Brain microvascular endothelial cell (primary cell): ENCODE results near the gene ZNF804A.
A peak's percentile ranks its signal among the peaks of the same experiment; 100 is the strongest.

Experiments used
- DNase-seq: peaks from one replicate; pipeline ENCODE4 v3.0.0-alpha.2; 2020
- H3K27ac ChIP-seq: fragments of 250-450 bp; sonication (Bioruptor Pico); 2 replicates; pipeline ENCODE4 v1.5.1; 2020; ENCODE audit warnings: mild to moderate bottlenecking, moderate library complexity
- H3K27me3 ChIP-seq: fragments of 250-450 bp; sonication (Bioruptor Pico); replicated peaks from 2 replicates; pipeline ENCODE4 v1.5.1; 2020; ENCODE audit warnings: mild to moderate bottlenecking
- H3K36me3 ChIP-seq: fragments of 250-450 bp; sonication (Bioruptor Pico); replicated peaks from 2 replicates; pipeline ENCODE4 v1.5.1; 2020; ENCODE audit warnings: mild to moderate bottlenecking
- H3K4me3 ChIP-seq: 2 replicates; pipeline ENCODE4 v1.5.1; 2011; ENCODE audit warnings: low read depth, mild to moderate bottlenecking, control low read depth, low read length, moderate library complexity
- CTCF ChIP-seq: IDR thresholded peaks from 2 replicates; pipeline ENCODE4 v1.5.1; 2011; ENCODE audit warnings: low read depth, mild to moderate bottlenecking, moderate library complexity, low read length, control low read depth, inconsistent platforms; ENCODE audit errors: missing control alignments
- in situ Hi-C: cut with HindIII; loops from 2 replicates; pipeline ENCODE4 v1.10.0; 2017; ENCODE audit warnings: low sequenced_read_pairs, low pct_ligation_motif_present

The ZNF804A gene

DNA sequence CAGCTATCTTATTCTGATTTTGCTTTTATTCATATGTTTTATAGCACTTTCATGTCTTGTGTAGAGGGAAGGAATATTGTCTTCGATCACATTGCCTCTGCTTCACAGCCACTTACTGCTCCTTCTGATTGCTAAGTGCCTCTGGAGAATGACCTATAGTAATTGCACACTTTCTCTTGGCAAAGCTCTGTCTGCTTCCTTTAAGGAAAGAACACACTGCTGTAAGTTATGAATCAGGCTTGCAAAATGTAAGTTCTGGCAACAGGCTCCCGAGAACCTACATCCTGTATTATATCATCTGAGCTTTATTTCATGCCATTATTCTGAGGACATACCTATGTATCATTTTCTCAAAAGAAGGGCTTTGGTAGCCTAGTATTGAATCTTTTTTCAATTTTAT is 170.7 kb downstream of the ZNF804A start:
- H3K4me3 ChIP-seq = no peak overlapping the region
- no peaks in the 10 kb centered on the region for H3K36me3 ChIP-seq
- no peak for TF ChIP-seq CTCF
- in situ Hi-C loops = no loop called here
- no peaks in the 10 kb centered on the region for H3K27me3 ChIP-seq
- peak; percentile 62 for DNase-seq
- no peak overlapping the region for H3K27ac ChIP-seq

GRCh38 chr2:184769686-184770085 is 171.4 kb downstream of the ZNF804A start:
- Histone ChIP-seq H3K27me3 (no peaks in the 10 kb centered on the region), H3K4me3 (no peak overlapping the region), H3K27ac (no peak overlapping the region), H3K36me3 (no peaks in the 10 kb centered on the region)
- DNase-seq = no peak
- in situ Hi-C loops = no loop called here
- TF ChIP-seq CTCF = no peak

- Histone ChIP-seq H3K27ac (no peak overlapping the region), H3K36me3 (no peaks in the 10 kb centered on the region), H3K27me3 (no peaks in the 10 kb centered on the region), H3K4me3 (no peak overlapping the region)
- no peak for DNase-seq
- in situ Hi-C loops = no loop called here
- no peak for TF ChIP-seq CTCF
These were observed 181.4 kb downstream of the ZNF804A start for GRCh38 chr2:184779777-184780176.

- Histone ChIP-seq H3K27me3 (no peaks in the 10 kb centered on the region), H3K4me3 (no peak overlapping the region), H3K27ac (peak overlapping the region; percentile 44), H3K36me3 (no peaks in the 10 kb centered on the region)
- no peak for TF ChIP-seq CTCF
- in situ Hi-C loops = no loop called here
- DNase-seq = no peak
These were observed 182.1 kb downstream of the ZNF804A start for GRCh38 chr2:184780384-184780783.

DNA sequence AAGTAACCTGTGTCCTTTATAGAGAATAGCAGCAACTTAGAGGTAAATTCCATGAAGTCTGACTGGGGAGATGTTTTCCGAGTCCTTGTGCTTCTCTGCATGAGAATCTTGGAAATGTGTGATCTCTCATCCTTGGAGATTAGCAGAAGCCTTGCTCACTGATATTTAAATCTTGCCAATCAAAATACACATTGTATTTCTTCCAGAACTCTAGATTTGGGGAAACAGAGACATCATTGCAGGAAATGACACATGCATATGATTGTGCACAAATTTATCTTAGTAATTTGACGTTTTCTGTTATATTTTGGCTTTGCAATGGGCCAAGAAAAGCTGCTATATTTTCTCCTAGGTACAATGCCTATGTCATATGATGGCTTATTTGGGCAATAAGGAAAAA is 182.6 kb downstream of the ZNF804A start:
- Histone ChIP-seq H3K27ac (peak overlapping the region; percentile 44), H3K27me3 (no peaks in the 10 kb centered on the region), H3K36me3 (no peaks in the 10 kb centered on the region), H3K4me3 (no peak overlapping the region)
- in situ Hi-C loops = no loop called here
- TF ChIP-seq CTCF = no peak
- peak; percentile 28 for DNase-seq

GRCh38 chr2:184783576-184783975 is 185.2 kb downstream of the ZNF804A start:
- in situ Hi-C loops = no loop called here

More at GRCh38 chr2:184783576-184783975, 185.2 kb downstream of the ZNF804A start:
- no peak for TF ChIP-seq CTCF
- H3K27ac ChIP-seq = no peak overlapping the region
- DNase-seq = no peak
- no peaks in the 10 kb centered on the region for H3K36me3 ChIP-seq
- no peak overlapping the region for H3K4me3 ChIP-seq
- H3K27me3 ChIP-seq = no peaks in the 10 kb centered on the region
